ENCODE measurements around the gene RESP18.

RESP18 gene

GRCh38 chr2:219362524-219363164, 30.1 kb upstream of the RESP18 start (continued):
- TF ChIP-seq ZNF660 (tag by site-specific recombination; IDR thresholded peaks at IDR 0.05) (peak; percentile 73; the same call in 1 of the 2 replicates), ZNF791 (tag by site-specific recombination; IDR thresholded peaks at IDR 0.05) (no peak), ZIC2 (tag by site-specific recombination; IDR thresholded peaks at IDR 0.05) (peak; percentile 58), OSR2 (tag by site-specific recombination; IDR thresholded peaks at IDR 0.05) (peak; percentile 26; the same call in 1 of the 2 replicates), GLI2 (tag by site-specific recombination; IDR thresholded peaks at IDR 0.05; ENCODE audit: borderline replicate concordance, low read depth) (no peak), ZNF26 (tag by site-specific recombination; IDR thresholded peaks at IDR 0.05) (no peak), PRDM6 (tag by site-specific recombination; IDR thresholded peaks at IDR 0.05) (no peak), ZBTB21 (tag by site-specific recombination; IDR thresholded peaks at IDR 0.05) (0 out of 2 replicates have a peak, but pooled peaks have one; percentile 23), ZSCAN23 (tag by site-specific recombination; IDR thresholded peaks at IDR 0.05) (no peak), ZNF184 (tag by site-specific recombination; IDR thresholded peaks at IDR 0.05) (0 out of 2 replicates have a peak, but pooled peaks have one; percentile 43), PRDM4 (tag by site-specific recombination; IDR thresholded peaks at IDR 0.05) (no peak), ZNF214 (tag by site-specific recombination; IDR thresholded peaks at IDR 0.05; ENCODE audit: borderline replicate concordance) (no peak), SP7 (tag by site-specific recombination; IDR thresholded peaks at IDR 0.05) (peak; percentile 32; the same call in 1 of the 2 replicates), GLIS1 (tag by site-specific recombination; IDR thresholded peaks at IDR 0.05) (peak; percentile 87)

- no peaks in the 10 kb centered on the region for H3K9me3 ChIP-seq (ENCODE audit: control insufficient read depth, insufficient read depth, low read depth, low read length)
- peaks cover 7% of the 10 kb centered on the region for H3K4me1 ChIP-seq (ENCODE audit: control insufficient read depth, insufficient read depth, low read length)
- ChIA-PET POLR2A (no interaction called here), CTCF (interaction anchor here (0.6 to 1.1 kb wide), 7 partner anchors 50 to 515 kb away, joined by 3 to 4 read pairs (median 3); no protein-coding TSS in a partner anchor)
- H3K27ac ChIP-seq (ENCODE audit: extremely low read depth, low read depth, low read length) = no peak overlapping the region
- H3K4me3 ChIP-seq (ENCODE audit: low read depth, low read length) = no peak overlapping the region
- no peaks in the 10 kb centered on the region for H3K36me3 ChIP-seq (ENCODE audit: control insufficient read depth in 2 of 2, insufficient read depth in 1 of 2, low read length in 2 of 2)
- TF ChIP-seq ZNF518A (tag by site-specific recombination; conservative IDR thresholded peaks at IDR 0.05; ENCODE audit: low read depth) (no peak), PATZ1 (tag by site-specific recombination; IDR thresholded peaks at IDR 0.05) (no peak), ZNF707 (tag by site-specific recombination; IDR thresholded peaks at IDR 0.05) (no peak), ZNF133 (tag by site-specific recombination; IDR thresholded peaks at IDR 0.05) (no peak), ZNF426 (tag by site-specific recombination; IDR thresholded peaks at IDR 0.05) (no peak), EGR2 (tag by site-specific recombination; IDR thresholded peaks at IDR 0.05; ENCODE audit: low read depth) (no peak), ZNF391 (tag by site-specific recombination; IDR thresholded peaks at IDR 0.05; ENCODE audit: borderline replicate concordance, low read depth) (no peak), ZBTB6 (tag by site-specific recombination; IDR thresholded peaks at IDR 0.05) (no peak)
These were observed 29.5 kb upstream of the RESP18 start for GRCh38 chr2:219362072-219362471.

All from HEK293 (cell line).